Muscle of back (tissue), 13 donors: ENCODE results near the gene MTHFD2L. TPM values are rescaled to one million over a fixed set of nuclear protein-coding genes. Genes with fewer than 3 reads are reported as not detected.

ENCODE experiments used
- DNase-seq, 3 donors: peaks; one replicate each; pipeline versions ENCODE4 v3.0.0 to v3.0.0-alpha.2; 2013
- long read RNA-seq, 9 donors: transcript quantifications; one replicate each; lab custom pipeline, GENCODE V29; 2026
- polyA plus RNA-seq, 10 donors: library from polyadenylated mRNA; unstranded; fragments of 120-200 nt; gene quantifications; one replicate each; pipeline ENCODE4 v1.2.1, GENCODE V29; 2013; ENCODE audit not compliant: insufficient read length in 10 of 10

The MTHFD2L gene
- 10 to 100 TPM; 12.3 to 22.2 (median 17.6) TPM for polyA plus RNA-seq
- long read RNA-seq, donor 1, transcript MTHFD2L-208 (2 exons, 2,363 nt), result major isoform, 10 of 11 reads
- long read RNA-seq, donor 1, partial matches to known transcripts, result 0 of 11 reads
- long read RNA-seq, donor 1, other reads (novel, unspliced or antisense), result 0 of 11 reads
- long read RNA-seq, donor 2, transcript MTHFD2L-208 (2 exons, 2,363 nt), result major isoform, 9 of 11 reads
- long read RNA-seq, donor 2, partial matches to known transcripts, result 0 of 11 reads
- long read RNA-seq, donor 2, other reads (novel, unspliced or antisense), result 0 of 11 reads
- long read RNA-seq, donor 3, result 0 reads
- long read RNA-seq, donor 4, transcript MTHFD2L-208 (2 exons, 2,363 nt), result major isoform, 5 of 5 reads
- long read RNA-seq, donor 4, partial matches to known transcripts, result 0 of 5 reads
- long read RNA-seq, donor 4, other reads (novel, unspliced or antisense), result 0 of 5 reads
- long read RNA-seq, donor 5, transcript MTHFD2L-208 (2 exons, 2,363 nt), result major isoform, 8 of 9 reads
- long read RNA-seq, donor 5, partial matches to known transcripts, result 0 of 9 reads
- long read RNA-seq, donor 5, other reads (novel, unspliced or antisense), result 0 of 9 reads
- long read RNA-seq, donor 6, transcript MTHFD2L-208 (2 exons, 2,363 nt), result major isoform, 5 of 6 reads
- long read RNA-seq, donor 6, partial matches to known transcripts, result 0 of 6 reads
- long read RNA-seq, donor 6, other reads (novel, unspliced or antisense), result 0 of 6 reads
- long read RNA-seq, donor 7, transcript MTHFD2L-208 (2 exons, 2,363 nt), result major isoform, 14 of 14 reads
- long read RNA-seq, donor 7, partial matches to known transcripts, result 0 of 14 reads
- long read RNA-seq, donor 7, other reads (novel, unspliced or antisense), result 0 of 14 reads
- long read RNA-seq, donor 8, transcript MTHFD2L-208 (2 exons, 2,363 nt), result major isoform, 5 of 5 reads
- long read RNA-seq, donor 8, partial matches to known transcripts, result 0 of 5 reads
- long read RNA-seq, donor 8, other reads (novel, unspliced or antisense), result 0 of 5 reads
- long read RNA-seq, donor 9, partial matches to known transcripts, result 0 of 3 reads
- long read RNA-seq, donor 9, other reads (novel, unspliced or antisense), result 0 of 3 reads

DNA sequence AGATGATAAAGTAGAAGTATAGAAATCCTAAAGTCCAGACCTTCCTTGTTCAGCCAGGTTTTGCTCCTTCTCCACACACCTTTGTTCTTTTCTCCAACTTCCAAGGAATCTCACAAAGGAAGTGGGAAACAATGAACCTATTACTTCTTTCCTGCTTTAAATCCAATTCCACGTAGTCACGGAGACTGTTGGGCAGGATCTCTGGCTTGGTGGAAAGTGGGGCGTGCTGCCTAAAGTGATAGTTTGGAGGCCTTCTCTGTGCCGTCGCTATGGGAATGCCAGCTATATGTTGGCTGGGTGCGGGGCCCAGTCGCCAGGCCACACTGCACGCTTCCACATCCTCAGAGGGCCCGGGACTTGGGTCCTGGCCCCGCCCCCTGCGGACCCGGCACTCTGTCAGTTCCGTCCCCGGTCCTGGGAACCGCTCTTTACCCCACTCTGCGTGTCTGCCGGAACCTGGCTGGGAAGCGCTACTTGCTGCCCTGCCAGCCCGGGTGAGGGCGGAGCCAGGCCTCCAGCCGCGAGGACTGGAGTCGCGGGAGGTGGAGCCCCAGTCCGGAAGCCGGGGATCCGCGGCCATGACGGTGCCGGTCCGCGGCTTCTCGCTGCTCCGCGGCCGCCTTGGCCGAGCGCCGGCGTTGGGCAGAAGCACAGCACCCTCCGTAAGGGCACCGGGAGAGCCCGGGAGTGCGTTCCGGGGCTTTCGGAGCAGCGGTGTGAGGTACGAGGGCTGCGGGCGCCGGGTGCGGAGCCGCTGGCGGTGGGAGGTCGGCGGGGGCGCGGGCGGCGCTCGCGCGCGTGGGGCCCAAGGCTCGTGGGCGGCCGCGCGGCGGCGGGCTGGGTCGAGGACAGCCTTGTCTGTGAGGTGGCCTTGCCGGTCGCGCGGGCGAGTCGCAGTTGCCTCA, at the start of gene MTHFD2L:
Gene MTHFD2L, plus strand, starts transcription at position 558 of the 905 bp plus-strand sequence. Its CDS starts 21 bp downstream, at position 579.
- peak; percentile 93 to 96 (median 94) for DNase-seq

DNA sequence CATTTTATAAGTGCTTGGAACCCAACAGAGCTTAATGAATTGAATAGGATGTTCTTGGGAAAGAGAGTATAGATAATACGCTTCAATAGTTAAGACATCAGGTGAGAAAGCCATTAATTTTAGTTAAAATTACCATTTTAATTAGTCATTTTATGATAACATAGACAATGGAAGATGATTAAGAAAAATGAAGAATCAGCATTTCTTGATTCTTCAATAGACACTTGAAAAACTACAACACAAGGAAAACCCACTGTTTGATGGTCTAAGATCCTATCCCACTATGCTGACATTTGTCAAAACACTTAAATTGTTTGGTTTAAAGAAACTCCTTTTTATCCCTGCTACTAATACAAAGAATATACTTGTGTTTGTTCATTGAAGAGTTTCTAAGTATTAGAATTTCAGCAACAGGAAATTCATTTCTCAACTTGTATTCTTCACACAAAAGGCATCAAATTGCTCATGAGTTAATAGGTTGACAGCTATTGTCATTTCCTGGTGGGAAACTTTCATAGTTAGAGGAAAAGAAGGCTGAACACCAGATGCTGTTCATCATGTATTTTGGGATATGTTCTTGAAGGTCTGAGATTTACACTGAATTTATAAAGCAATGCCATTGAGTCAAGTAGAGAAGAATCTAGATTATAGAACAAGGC, 49.3 kb upstream of the MTHFD2L start:
- DNase-seq, result no peak

DNA sequence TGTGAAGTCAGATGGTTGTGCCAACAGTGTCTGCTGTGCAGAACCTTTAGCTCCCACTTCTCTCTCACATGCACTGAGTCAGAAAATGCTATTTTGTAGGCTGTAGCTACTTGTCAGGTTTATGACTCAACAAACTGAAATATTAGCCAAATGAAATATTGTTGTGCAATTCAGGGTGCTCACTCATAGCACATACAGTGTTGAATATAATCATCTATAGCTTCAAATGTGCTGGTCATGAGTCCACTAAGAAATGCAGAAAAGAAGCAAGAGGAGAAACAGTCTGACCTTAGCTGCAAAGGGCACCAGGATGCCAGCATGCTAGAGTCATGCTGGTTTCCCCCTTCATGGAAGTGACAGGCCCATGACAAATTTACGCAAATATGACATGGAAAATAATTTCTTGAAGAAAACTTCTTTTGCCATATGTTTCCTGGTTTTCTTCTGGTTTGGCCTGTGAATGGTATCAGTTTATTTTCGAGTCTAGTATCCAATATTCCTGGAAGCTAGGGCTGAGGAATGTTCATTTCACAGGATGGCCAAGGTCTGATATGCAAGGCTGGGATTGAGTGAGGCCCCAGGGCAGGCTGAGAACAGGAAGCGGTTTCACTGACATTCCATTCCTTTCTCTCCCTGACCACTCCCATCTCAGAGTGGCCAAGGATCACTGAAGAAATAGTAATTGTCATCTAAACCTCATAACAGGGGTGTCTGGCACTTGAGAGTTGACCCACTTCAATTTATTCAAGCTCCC, 48.6 kb upstream of the MTHFD2L start:
- DNase-seq, result peak in 2 of 3 donors; percentile 70 to 91

DNA sequence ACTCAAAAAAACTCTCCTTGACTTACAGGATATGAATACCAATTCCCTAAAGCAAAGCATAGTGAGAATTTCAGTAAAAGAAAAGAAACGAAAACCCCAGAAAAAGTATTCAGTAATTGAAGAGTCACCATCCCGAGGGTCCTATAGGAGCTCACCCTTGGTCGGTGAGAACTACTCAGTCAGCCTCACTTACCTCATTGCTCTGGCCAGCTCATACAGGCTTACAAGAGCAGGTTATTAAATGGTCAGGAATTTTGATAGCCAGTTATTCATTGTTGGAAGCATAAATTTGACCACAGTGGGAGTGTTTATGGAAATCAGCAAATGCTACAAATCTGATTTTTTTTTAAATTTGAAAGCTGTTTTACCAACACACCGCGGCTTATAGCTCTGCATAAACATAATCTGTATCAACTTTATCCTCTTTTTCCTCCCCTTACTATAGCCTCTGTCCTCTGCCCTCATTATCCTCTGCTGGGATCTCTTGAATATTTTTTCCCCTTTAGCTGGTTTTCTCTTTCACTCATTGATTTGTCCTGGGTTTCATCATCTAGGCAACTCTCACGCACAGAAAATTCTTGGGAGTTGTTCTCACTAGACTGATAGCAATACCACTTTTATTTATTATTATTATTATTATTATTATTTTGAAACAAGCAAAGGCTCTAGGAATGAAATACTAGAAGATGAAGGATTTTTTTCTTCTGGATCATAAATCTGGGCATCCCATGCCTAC, 47.9 kb upstream of the MTHFD2L start:
- peak in 2 of 3 donors; percentile 58 to 83 for DNase-seq

DNA sequence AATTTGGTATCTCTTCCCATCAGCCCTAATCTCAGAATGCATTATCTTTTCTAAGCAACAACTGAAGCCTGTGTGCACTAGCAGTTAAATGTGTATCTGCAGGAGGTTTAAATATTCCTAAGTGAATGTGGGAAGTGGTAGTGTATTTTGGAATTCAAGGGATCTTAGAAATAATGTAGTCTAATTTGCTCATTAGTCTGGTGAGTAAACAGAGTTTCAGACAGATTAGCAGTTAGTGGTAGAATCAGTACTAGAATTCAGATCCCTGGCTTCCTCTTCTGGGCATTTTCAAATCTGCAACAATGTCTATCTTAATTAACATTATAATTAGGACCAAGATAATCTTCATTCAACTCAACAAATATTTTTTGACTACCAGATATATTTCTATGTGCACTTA, 47.2 kb upstream of the MTHFD2L start:
- no peak for DNase-seq

DNA sequence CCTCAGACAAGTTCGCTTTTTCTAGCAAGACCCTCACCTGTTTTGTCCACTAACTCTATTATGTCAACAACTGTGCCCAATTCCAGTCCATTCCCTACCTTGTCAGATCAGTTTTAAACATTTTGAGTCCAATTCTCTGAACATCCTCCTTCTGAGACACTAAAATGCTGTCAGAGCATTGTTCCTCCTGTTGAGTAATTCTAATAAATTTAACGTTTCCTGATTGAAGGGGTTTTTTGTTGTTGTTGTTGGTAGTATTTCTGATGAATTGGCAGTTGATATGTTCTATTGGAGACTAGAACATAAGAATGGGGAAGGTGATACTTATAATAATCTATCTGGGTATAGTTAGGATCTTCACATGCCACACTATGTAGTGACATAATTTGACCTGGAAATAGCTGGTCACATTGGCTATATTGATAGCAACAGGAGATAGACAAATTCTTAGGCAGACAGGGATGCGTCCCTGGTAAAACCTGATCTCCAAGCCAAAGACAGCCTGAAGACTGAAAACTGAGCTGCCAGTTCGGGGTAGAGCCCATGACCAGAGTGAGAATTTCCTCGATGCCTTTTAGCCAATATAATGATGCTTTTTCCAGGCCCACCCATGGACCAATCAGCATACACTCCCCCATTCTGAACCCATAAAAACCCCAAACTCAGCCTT, 46.5 kb upstream of the MTHFD2L start:
- DNase-seq, result no peak

DNA sequence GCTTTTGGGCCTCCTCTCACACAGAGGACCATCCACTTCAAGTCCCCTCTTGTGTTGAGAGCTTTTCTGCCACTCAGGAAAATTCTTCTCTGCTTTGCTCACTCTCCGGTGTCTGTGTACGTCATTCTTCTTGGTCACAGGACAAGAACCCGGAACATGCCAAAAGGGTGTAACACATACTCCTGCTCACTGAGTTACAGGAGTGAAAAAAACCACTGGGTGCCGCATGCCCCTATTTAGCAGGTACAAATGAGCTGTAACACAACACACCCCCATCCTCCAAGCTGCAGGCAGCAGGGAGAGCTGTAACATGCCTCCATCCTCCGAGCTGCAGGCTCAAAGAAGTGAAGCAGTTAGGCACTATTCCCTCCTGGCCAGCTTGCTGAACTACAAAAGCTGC, 45.9 kb upstream of the MTHFD2L start:
- peak in 2 of 3 donors; percentile 39 to 55 for DNase-seq

DNA sequence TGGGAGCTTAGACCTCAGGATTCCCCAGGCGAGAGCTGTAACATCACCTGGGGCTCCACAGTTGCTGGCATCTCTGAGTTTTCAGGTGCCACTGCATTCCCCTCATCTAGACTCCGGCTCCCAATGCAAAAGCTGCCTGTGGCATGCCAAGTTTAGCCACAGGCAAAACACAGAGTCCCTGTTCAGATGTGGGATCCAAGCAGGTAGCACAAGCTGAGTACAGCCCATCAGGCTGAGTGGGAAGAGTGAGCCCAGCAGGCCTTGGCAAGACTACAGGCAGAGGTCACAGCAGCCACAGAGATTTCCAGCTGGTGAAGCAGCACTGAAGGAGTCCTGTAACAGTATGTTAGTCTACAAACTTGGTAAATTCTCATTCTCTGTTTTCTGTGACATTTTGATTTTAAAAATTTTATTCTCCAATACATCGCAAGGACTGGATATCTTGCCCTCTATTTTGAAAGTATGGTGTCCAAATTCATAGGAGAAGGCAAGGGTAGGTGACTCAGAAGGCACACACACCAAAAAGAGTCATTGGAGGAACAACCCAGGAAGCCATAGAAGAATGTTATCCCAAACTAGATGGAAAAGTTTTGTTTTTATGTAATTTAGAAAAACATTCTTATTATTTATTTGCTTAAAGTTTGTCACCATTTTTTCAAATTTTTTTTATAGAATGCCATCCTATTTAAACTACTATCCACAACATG, 45.4 kb upstream of the MTHFD2L start:
- DNase-seq, result no peak

DNA sequence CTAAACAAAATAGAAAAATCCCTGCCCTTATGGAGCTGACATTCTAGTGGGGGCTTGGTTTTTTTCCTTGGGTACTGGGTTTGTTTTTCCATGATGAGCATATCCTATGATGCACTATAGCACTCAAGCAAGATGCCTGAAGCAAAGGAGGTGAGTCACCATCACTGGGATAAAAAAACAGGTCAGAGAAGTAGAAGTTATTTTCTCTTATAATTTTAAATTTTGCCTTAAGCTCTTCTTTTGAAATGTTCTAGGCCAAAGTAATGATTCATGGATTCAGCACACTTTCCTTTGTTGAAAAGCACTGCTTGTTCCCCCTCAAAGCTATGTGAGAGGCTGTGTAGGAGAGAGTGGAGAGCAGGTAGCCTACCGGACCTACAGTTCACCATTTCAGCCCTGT, 43.7 kb upstream of the MTHFD2L start:
- DNase-seq, result no peak

DNA sequence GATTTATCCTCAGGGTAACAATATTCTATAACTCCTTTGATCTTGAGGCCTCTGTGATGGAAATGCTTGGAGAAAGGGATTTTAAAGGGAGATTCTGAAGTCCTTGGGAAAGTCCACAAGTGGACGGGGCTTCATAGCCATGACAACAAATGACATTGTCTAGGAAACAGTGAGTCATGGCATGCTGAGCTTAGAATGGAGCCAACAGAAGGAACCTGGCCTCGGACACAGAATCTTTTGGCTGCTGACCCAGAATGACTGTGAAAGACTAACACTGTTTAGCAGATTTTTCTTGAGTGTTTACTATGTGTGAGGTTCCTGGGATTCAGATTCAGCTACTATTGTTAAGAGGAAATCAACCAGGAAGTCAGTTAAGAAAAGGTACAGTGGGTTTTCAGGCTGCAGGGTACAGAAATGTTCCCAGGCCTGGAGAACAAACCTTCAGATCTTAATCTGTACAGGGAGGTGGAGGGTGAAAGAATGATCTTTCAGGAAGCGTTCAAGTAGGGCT, 40.8 kb upstream of the MTHFD2L start:
- DNase-seq, result peak; percentile 93 to 95 (median 94)

DNA sequence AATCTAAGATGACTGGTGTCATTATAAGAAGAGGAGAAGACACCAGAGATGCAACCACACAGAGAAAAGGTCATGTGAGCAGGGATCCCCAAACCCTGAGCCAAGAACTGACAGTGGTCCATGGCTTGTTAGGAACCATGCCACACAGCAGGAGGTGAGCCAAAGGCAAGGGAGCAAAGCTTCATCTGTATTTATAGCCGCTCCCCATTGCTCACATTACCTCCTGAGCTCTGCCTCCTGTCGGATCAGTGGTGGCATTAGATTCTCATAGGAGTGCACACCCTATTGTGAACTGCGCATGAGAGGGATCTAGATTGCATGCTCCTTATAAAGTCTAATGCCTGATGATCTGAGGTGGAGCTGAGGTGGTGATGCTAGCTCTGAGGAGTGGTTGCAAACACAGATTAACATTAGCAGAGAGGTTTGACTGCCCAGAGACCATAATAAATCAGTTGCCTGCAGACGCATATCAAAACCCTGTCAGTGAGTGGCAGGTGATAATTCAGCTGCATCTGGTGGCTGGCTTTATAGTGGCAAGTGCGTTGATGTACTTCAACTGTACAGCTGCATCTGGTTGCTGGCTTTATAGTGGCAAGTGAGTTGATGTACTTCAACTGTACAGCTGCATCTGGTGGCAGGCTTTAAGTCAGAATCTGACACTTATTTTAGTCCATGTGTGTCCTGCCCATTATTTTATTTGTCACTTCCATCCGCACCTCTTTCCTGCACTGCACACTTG, 39.1 kb upstream of the MTHFD2L start:
- DNase-seq, result no peak

DNA sequence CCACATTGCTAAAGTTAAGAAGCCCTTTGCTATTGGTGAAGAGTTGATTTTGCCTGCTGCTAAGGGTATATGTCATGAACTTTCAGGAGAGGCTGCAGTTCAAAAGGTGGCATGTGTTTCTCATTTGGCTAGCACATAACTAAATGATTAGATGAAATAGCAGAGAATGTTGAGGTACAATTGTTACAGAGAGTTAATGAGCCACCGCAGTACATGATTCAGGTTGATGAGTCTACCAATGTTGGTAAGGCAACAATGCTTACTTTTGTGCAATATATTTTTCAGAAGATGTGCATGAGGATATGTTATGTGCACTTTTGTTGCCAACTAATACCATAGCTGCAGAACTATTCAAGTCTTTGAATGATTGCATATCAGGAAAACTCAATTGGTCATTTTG, 37.8 kb upstream of the MTHFD2L start:
- no peak for DNase-seq

DNA sequence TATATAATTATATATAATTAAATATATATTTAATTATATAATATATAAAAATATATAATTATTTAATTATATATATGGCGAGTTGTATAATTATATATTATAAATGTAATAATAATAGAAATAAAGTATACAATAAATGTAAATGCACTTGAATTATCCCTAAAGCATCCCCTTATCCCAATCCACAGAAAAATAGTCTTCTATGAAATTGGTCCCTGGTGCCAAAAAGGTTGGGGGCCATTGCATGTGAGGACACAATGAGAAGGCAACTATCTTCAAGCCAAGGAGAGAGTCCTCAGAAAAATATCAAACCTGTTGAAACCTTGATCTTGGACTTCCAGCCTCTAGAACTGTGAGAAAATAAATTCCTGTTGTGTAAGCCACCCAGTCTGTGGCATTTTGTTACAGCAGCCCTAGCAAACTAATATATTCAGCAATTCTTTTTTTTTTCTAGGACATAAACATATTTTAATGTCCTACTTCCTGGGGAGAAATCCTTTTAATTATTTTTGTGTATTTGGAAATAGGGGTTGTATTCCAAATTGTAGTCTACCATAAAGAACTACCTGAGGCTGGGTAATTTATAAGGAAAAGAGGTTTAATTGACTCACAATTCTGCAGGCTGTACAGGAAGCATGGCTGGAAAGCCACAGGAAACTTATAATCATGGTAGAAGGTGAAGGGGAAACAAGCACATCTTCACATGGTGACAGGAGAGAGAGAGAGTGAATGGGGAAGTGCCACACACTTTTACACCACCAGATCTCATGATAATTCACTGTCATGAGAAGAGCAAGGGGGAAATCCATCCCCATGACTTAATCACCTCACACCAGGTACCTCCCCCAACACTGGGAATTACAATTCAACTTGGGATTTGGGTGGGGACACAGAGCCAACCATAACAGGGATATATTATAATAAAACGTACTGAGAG, 36.0 kb upstream of the MTHFD2L start:
- DNase-seq, result no peak

DNA sequence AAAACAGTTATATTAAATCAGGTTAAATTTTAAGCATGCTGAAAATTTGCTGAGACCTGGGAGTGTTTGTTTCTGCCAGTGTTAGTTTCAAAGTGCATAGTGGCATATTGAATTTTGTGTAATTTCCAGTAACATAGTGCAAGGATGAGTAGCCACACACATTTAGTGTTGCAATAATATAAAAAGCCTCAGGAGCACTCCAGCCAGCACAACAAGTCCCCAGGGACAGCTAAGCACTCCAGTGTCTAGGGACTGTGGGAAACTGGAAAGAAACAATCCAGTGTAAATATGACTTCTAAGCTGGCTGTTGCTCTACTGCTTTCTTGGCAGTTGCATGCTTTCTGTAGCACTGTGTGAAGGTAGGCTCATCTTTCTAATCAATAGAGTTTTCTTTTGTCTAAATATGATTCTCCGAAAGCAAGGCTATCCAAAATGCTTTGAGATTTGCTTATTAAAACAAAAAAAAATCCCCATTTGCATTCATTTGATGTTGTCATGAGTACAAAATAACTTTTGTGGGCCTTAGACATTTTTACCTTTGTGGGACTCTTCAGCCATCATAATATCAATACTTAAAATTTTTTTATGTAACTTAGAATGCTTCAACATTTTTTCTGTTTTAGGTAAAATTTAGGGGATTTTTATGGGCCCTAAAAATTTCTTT, 34.7 kb upstream of the MTHFD2L start:
- DNase-seq, result peak in 1 of 3 donors; percentile 49

DNA sequence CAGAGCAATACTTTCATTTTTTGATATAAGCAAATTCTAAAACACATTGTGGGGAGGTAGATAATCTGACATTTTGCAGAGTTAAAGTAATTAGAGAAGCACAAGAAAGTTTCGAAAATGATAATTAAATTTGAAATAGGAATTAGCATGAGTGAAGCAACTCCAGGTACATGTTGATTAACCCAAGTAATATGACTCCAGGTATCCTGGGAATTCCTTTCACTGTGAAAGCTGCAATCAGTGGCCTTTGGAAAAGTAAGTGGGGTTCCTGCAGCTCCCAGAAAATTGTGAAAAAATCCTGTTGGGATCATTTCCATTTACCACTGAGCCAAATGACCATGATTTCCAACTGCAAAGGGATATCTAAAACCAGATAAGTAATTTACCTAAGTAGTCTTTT, 32.9 kb upstream of the MTHFD2L start:
- DNase-seq, result no peak
